Keratinocyte (primary cell): ENCODE measurements around the gene LRTM1.

ENCODE experiments used
- EZH2 ChIP-seq: IDR thresholded peaks from one replicate; pipeline ENCODE4 v1.6.1; 2012; ENCODE audit warnings: inconsistent platforms, mild to moderate bottlenecking, low read length, moderate library complexity
- TF ChIP-seq, protein P1 (sequence below), 3 experiments: IDR thresholded peaks in 1 of 3; conservative IDR thresholded peaks in 1 of 3; optimal IDR thresholded peaks in 1 of 3; 2 replicates in 2 of 3; 3 replicates in 1 of 3; pipeline versions ENCODE3 to v1.5.1; 2011; ENCODE audit warnings: low read length in 3 of 3, mild to moderate bottlenecking in 3 of 3, moderate library complexity in 2 of 3, control low read depth in 1 of 3, inconsistent platforms in 1 of 3; ENCODE audit not compliant: insufficient read depth in 2 of 3; ENCODE audit errors: extremely low read depth in 1 of 3

DNA sequence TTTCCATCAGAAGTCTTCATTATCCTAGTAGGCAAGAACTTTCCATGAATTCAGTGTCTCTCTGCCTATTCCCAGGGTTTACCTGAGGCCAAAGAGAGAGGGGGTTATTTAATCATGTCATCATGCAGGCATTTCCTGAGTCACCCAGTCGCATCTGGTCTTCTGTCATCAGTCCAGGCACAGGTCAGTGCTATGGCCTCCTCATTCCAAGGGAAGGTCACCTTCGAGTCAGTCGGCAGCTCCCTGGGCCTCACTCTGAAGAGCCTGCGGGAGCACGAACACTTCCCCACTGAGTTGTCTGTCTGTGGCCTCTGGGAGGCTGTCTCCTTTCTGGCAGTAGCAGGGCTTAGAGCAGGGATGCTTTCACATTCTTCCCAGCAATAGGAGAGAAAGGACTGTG is 26.2 kb upstream of the LRTM1 start:
- TF ChIP-seq, protein P1, sequence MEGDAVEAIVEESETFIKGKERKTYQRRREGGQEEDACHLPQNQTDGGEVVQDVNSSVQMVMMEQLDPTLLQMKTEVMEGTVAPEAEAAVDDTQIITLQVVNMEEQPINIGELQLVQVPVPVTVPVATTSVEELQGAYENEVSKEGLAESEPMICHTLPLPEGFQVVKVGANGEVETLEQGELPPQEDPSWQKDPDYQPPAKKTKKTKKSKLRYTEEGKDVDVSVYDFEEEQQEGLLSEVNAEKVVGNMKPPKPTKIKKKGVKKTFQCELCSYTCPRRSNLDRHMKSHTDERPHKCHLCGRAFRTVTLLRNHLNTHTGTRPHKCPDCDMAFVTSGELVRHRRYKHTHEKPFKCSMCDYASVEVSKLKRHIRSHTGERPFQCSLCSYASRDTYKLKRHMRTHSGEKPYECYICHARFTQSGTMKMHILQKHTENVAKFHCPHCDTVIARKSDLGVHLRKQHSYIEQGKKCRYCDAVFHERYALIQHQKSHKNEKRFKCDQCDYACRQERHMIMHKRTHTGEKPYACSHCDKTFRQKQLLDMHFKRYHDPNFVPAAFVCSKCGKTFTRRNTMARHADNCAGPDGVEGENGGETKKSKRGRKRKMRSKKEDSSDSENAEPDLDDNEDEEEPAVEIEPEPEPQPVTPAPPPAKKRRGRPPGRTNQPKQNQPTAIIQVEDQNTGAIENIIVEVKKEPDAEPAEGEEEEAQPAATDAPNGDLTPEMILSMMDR (optimal IDR thresholded peaks at IDR 0.05 in 1 of 3, IDR thresholded peaks at IDR 0.05 in 1 of 3, conservative IDR thresholded peaks at IDR 0.05 in 1 of 3; ENCODE audit: extremely low read depth in 1 of 3, insufficient read depth in 2 of 3, low read length in 3 of 3) = no peak
- TF ChIP-seq EZH2 = no peak
